ENCODE measurements around the gene METAP1D.
"Not testable (repeated sequence)": the region's sequence is repeated elsewhere in the genome, so short reads cannot be mapped to it uniquely, and the experiment has no call there.

METAP1D gene

DNA sequence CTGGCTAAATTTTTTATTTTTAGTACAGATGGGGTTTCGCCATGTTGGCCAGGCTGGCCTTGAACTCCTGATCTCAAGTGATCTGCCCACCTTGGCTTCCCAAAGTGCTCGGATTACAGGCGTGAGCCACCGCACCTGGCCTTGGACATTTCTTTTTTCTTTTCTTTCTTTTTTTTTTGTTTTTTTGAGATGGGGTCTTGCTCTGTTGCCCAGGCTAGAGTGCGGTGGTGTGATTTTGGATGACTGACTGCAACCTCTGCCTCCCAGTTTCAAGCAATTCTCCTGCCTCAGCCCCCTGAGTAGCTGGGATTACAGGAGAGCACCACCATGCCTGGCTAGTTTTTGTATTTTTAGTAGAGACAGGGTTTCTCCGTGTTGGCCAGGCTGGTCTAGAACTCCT, 114.4 kb downstream of the METAP1D start:
- not testable (repeated sequence) for H3K9ac ChIP-seq (ENCODE audit: low read depth, low read length); H3K9me3 ChIP-seq (ENCODE audit: insufficient read depth, low read depth, low read length); H3K27ac ChIP-seq (ENCODE audit: low read length); H3K36me3 ChIP-seq (ENCODE audit: insufficient read depth, low read depth, low read length); H3K4me1 ChIP-seq (ENCODE audit: insufficient read depth, low read length); H3K4me3 ChIP-seq (ENCODE audit: low read length)
- peaks cover 13% of the 10 kb centered on the region for H3K27me3 ChIP-seq (ENCODE audit: insufficient read depth, low read length)

DNA sequence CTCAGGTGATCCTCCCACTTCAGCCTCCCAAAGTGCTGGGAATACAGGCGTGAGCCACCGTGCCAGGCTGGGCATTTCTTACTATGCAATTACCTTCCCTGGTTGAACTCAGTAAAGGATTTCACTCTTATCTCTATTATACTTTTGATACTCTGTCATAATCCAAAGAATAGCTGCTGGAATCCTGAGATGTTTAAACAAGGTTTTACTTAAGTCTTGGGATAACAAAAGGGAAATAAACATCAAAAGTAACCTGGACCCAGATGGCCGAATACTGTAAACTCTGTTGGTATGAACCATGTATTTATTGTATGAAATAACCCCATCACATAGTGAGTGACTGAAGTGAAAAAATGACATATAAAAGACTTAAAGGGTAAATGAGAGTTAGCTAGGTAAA, 114.8 kb downstream of the METAP1D start:
- H3K9ac ChIP-seq (ENCODE audit: low read depth, low read length): no peak overlapping the region
- H3K36me3 ChIP-seq (ENCODE audit: insufficient read depth, low read depth, low read length): no peaks in the 10 kb centered on the region
- H3K9me3 ChIP-seq (ENCODE audit: insufficient read depth, low read depth, low read length): no peaks in the 10 kb centered on the region
- no peak overlapping the region for H3K4me3 ChIP-seq (ENCODE audit: low read length)
- no peak overlapping the region for H3K27ac ChIP-seq (ENCODE audit: low read length)
- peaks cover 9% of the 10 kb centered on the region for H3K27me3 ChIP-seq (ENCODE audit: insufficient read depth, low read length)
- no peaks in the 10 kb centered on the region for H3K4me1 ChIP-seq (ENCODE audit: insufficient read depth, low read length)

GRCh38 chr2:172116107-172116506, 116.4 kb downstream of the METAP1D start:
- Histone ChIP-seq H3K9me3 (ENCODE audit: insufficient read depth, low read depth, low read length) (no peaks in the 10 kb centered on the region), H3K27me3 (ENCODE audit: insufficient read depth, low read length) (no peaks in the 10 kb centered on the region; the same call in none of the 2 replicates), H3K27ac (ENCODE audit: low read length) (no peak overlapping the region), H3K4me1 (ENCODE audit: insufficient read depth, low read length) (no peaks in the 10 kb centered on the region), H3K4me3 (ENCODE audit: low read length) (no peak overlapping the region), H3K36me3 (ENCODE audit: insufficient read depth, low read depth, low read length) (no peaks in the 10 kb centered on the region), H3K9ac (ENCODE audit: low read depth, low read length) (no peak overlapping the region)

- no peaks in the 10 kb centered on the region; the same call in 1 of the 2 replicates for H3K27me3 ChIP-seq (ENCODE audit: insufficient read depth, low read length)
- H3K27ac ChIP-seq (ENCODE audit: low read length): no peak overlapping the region
- H3K9me3 ChIP-seq (ENCODE audit: insufficient read depth, low read depth, low read length): no peaks in the 10 kb centered on the region
- no peak overlapping the region for H3K9ac ChIP-seq (ENCODE audit: low read depth, low read length)
- no peaks in the 10 kb centered on the region for H3K36me3 ChIP-seq (ENCODE audit: insufficient read depth, low read depth, low read length)
- H3K4me3 ChIP-seq (ENCODE audit: low read length): no peak overlapping the region
- H3K4me1 ChIP-seq (ENCODE audit: insufficient read depth, low read length): no peaks in the 10 kb centered on the region
These were observed 119.3 kb downstream of the METAP1D start for GRCh38 chr2:172119089-172119488.

DNA sequence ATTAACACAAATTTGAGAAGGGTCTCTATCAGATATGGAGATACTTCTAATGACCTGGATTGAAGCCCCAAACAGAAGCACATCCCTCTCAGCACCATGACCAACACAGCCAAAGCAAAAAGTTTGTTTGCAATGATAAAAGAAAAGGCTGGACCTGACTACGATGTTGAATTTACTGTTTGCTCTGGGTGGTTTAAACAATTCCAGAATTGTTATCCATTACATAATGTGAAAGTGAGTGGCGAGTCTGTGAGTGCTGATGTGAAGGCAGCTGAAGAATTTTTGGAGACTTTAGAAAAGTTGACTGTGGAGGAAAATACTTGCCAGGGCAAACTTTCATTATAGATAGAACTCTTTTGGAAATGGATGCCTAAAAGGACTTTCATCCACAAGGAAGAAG, 120.4 kb downstream of the METAP1D start:
- H3K27ac ChIP-seq (ENCODE audit: low read length): no peak overlapping the region
- no peak overlapping the region for H3K9ac ChIP-seq (ENCODE audit: low read depth, low read length)
- H3K4me1 ChIP-seq (ENCODE audit: insufficient read depth, low read length): no peaks in the 10 kb centered on the region
- H3K27me3 ChIP-seq (ENCODE audit: insufficient read depth, low read length): no peaks in the 10 kb centered on the region; the same call in 1 of the 2 replicates
- H3K36me3 ChIP-seq (ENCODE audit: insufficient read depth, low read depth, low read length): no peaks in the 10 kb centered on the region
- no peaks in the 10 kb centered on the region for H3K9me3 ChIP-seq (ENCODE audit: insufficient read depth, low read depth, low read length)
- H3K4me3 ChIP-seq (ENCODE audit: low read length): no peak overlapping the region

DNA sequence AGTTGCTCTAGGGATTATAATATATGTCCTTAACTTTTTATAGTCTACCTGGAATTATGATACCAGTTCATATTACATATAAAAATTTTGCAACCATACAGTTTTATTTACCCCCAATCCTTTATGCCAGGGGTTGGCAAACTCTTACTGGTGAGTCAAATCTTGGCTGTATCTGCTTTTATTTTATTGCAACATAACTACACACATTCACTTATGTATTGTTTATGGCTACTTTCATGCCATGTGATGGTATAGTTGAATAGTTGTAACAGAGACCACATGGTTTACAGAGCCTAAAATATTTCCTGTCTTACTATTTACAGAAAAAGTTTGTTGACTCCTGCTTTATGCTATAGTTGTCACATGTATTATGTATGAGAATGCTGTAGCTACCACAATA, 128.7 kb downstream of the METAP1D start:
- Histone ChIP-seq H3K4me1 (ENCODE audit: insufficient read depth, low read length) (peaks cover 17% of the 10 kb centered on the region; the same call in 1 of the 2 replicates), H3K4me3 (ENCODE audit: low read length) (no peak overlapping the region), H3K9me3 (ENCODE audit: insufficient read depth, low read depth, low read length) (peaks cover 5% of the 10 kb centered on the region), H3K27ac (ENCODE audit: low read length) (no peak overlapping the region), H3K9ac (ENCODE audit: low read depth, low read length) (no peak overlapping the region), H3K27me3 (ENCODE audit: insufficient read depth, low read length) (peaks cover 7% of the 10 kb centered on the region; the same call in 1 of the 2 replicates), H3K36me3 (ENCODE audit: insufficient read depth, low read depth, low read length) (no peaks in the 10 kb centered on the region)

GRCh38 chr2:172129404-172129803, 129.7 kb downstream of the METAP1D start:
- Histone ChIP-seq H3K9me3 (ENCODE audit: insufficient read depth, low read depth, low read length) (peaks cover 5% of the 10 kb centered on the region), H3K9ac (ENCODE audit: low read depth, low read length) (no peak overlapping the region), H3K27me3 (ENCODE audit: insufficient read depth, low read length) (peaks cover 7% of the 10 kb centered on the region; the same call in 1 of the 2 replicates), H3K4me3 (ENCODE audit: low read length) (no peak overlapping the region), H3K36me3 (ENCODE audit: insufficient read depth, low read depth, low read length) (no peaks in the 10 kb centered on the region), H3K27ac (ENCODE audit: low read length) (no peak overlapping the region), H3K4me1 (ENCODE audit: insufficient read depth, low read length) (peaks cover 17% of the 10 kb centered on the region; the same call in 1 of the 2 replicates)
